HepG2 (cell line): ENCODE results near the gene STEAP3. TPM values are rescaled to one million over a fixed set of nuclear protein-coding genes. Genes with fewer than 3 reads are reported as not detected.

Experiments used
- ADNP ChIP-seq: sonication (generic); formaldehyde crosslinking; IDR thresholded peaks from 2 replicates; pipeline ENCODE4 v1.4.0; 2020; ENCODE audit warnings: missing genetic modification reagents
- BCLAF1 ChIP-seq: fragments of 450-650 bp; IDR thresholded peaks from 2 replicates; pipeline ENCODE4 v1.6.1; 2017; ENCODE audit warnings: mild to moderate bottlenecking
- CBFB ChIP-seq: sonication (generic); formaldehyde crosslinking; IDR thresholded peaks from 2 replicates; pipeline ENCODE4 v1.4.0; 2020; ENCODE audit warnings: missing genetic modification reagents
- ETV6 ChIP-seq: sonication (generic); formaldehyde crosslinking; conservative IDR thresholded peaks from 2 replicates; pipeline ENCODE4 v1.4.0; 2020; ENCODE audit warnings: missing genetic modification reagents
- GABPB1 ChIP-seq: IDR thresholded peaks from 2 replicates; pipeline ENCODE4 v1.6.1; 2016; ENCODE audit warnings: mild to moderate bottlenecking, missing genetic modification reagents, moderate library complexity, missing compliant biosample characterization
- GATAD2A ChIP-seq: IDR thresholded peaks from 2 replicates; pipeline ENCODE4 v1.6.1; 2016
- HNF1A ChIP-seq, 2 experiments: sonication (generic) in 1 of 2; formaldehyde crosslinking in 1 of 2; IDR thresholded peaks; 2 replicates each; pipeline versions ENCODE4 v1.4.0 to v1.6.1; 2016 to 2020; ENCODE audit warnings: borderline replicate concordance in 1 of 2, low read depth in 1 of 2, mild to moderate bottlenecking in 1 of 2, missing genetic modification reagents in 1 of 2
- KLF9 ChIP-seq: IDR thresholded peaks from 2 replicates; pipeline ENCODE4 v1.6.1; 2016; ENCODE audit warnings: low read depth
- MXI1 ChIP-seq: IDR thresholded peaks from 3 replicates; pipeline ENCODE4 v1.6.1; 2012; ENCODE audit warnings: low read depth, low read length, inconsistent platforms, borderline replicate concordance
- PHF21A ChIP-seq: sonication (generic); formaldehyde crosslinking; IDR thresholded peaks from 2 replicates; pipeline ENCODE4 v1.5.0; 2020; ENCODE audit warnings: mild to moderate bottlenecking, missing genetic modification reagents
- SMC3 ChIP-seq: IDR thresholded peaks from 2 replicates; pipeline ENCODE4 v1.6.1; 2011; ENCODE audit warnings: low read length, improper control_type of control experiment
- ZNF264 ChIP-seq: sonication (generic); formaldehyde crosslinking; IDR thresholded peaks from 2 replicates; pipeline ENCODE4 v1.4.0; 2020; ENCODE audit warnings: missing genetic modification reagents
- ZNF276 ChIP-seq: sonication (generic); formaldehyde crosslinking; IDR thresholded peaks from 2 replicates; pipeline ENCODE4 v1.4.0; 2020; ENCODE audit warnings: mild to moderate bottlenecking, low read depth, missing genetic modification reagents
- ZNF280B ChIP-seq: sonication (generic); formaldehyde crosslinking; IDR thresholded peaks from 2 replicates; pipeline ENCODE4 v1.5.0; 2020; ENCODE audit warnings: missing genetic modification reagents, mild to moderate bottlenecking, borderline replicate concordance
- ZNF496 ChIP-seq: sonication (generic); formaldehyde crosslinking; IDR thresholded peaks from 2 replicates; pipeline ENCODE4 v1.8.1; 2023; ENCODE audit warnings: mild to moderate bottlenecking, moderate library complexity, missing genetic modification reagents; ENCODE audit not compliant: insufficient replicate concordance
- ZNF530 ChIP-seq: sonication (generic); formaldehyde crosslinking; IDR thresholded peaks from 2 replicates; pipeline ENCODE4 v1.5.0; 2020; ENCODE audit warnings: low read depth, mild to moderate bottlenecking, missing genetic modification reagents
- ZNF546 ChIP-seq: sonication (generic); formaldehyde crosslinking; conservative IDR thresholded peaks from 2 replicates; pipeline ENCODE4 v1.8.1; 2023; ENCODE audit warnings: mild to moderate bottlenecking, missing genetic modification reagents
- polyA plus RNA-seq, 8 experiments: library from polyadenylated mRNA; depleted of rRNA in 3 of 8; stranded (reverse) in 7 of 8; unstranded in 1 of 8; fragments of >200 nt; fragmentation: Illumina TruSeq in 4 of 8; extraction: Trizol in 4 of 8; gene quantifications; 2 replicates each; pipeline versions ENCODE4 v1.2.1 to v1.2.3, GENCODE V29; 2011 to 2016; ENCODE audit warnings: low read depth in 4 of 8, missing spikeins in 1 of 8, mixed read lengths in 1 of 8; ENCODE audit not compliant: insufficient read depth in 1 of 8
- total RNA-seq, 5 experiments: library from RNA; depleted of rRNA; stranded (reverse); fragments of >200 nt; fragmentation: Illumina TruSeq; extraction: Trizol; gene quantifications; 2 replicates each; pipeline ENCODE4 v1.2.3, GENCODE V29; 2016; ENCODE audit warnings: low read depth in 1 of 5

The STEAP3 gene
- total and polyA plus RNA-seq, 2 of the 13 experiments (the other 11 are each of a cell fraction or from before 2014, with no cell fraction given) = 7.3 to 21.1 TPM

GRCh38 chr2:119223521-119224390 lies at the start of gene STEAP3 (continued):
- TF ChIP-seq ZNF276 (CRISPR knock-in tag) = 0 out of 2 replicates have a peak, but pooled peaks have one; percentile 75
- no peak for TF ChIP-seq ADNP (CRISPR knock-in tag)
- peak; percentile 75; the same call in 1 of the 2 replicates for TF ChIP-seq GABPB1 (CRISPR knock-in tag)
- TF ChIP-seq ZNF530 (CRISPR knock-in tag) = 0 out of 2 replicates have a peak, but pooled peaks have one; percentile 57
- 0 out of 2 replicates have a peak, but pooled peaks have one; percentile 15 for TF ChIP-seq PHF21A (CRISPR knock-in tag)
- TF ChIP-seq SMC3 = no peak
- no peak for TF ChIP-seq ZNF264
- no peak for TF ChIP-seq BCLAF1
- TF ChIP-seq ETV6 = no peak; the same call in 1 of the 2 replicates
- no peak for TF ChIP-seq KLF9 (CRISPR knock-in tag)
- no peak for TF ChIP-seq ZNF496
- TF ChIP-seq GATAD2A (CRISPR knock-in tag) = no peak; the same call in 1 of the 2 replicates
- peak; percentile 54; the same call in 1 of the 2 replicates for TF ChIP-seq CBFB (CRISPR knock-in tag)
- TF ChIP-seq MXI1 = peak; percentile 39; the same call in 1 of the 3 replicates
- no peak for TF ChIP-seq ZNF280B (CRISPR knock-in tag)
- TF ChIP-seq ZNF546 (CRISPR knock-in tag) = peak; percentile 96
- no peak for TF ChIP-seq HNF1A (IDR thresholded peaks at IDR 0.05; ENCODE audit: low read depth)
- peak; percentile 49; the same call in 1 of the 2 replicates for TF ChIP-seq HNF1A (CRISPR knock-in tag; IDR thresholded peaks at IDR 0.05; ENCODE audit: borderline replicate concordance)
